HL-60/S4 treated with retinoic acid at 250 ng/mL for 4 days and 3 days (cell line): ENCODE results near the gene YOD1.

Source experiments
- in situ Hi-C: fragments of 300-500 bp; cut with MboI; formaldehyde crosslinking; loops from 2 replicates; pipeline ENCODE4 v1.7.0; 2022; ENCODE audit warnings: low sequenced_read_pairs

The YOD1 gene

GRCh38 chr1:207013321-207014085 is 37.5 kb downstream of the YOD1 start:
- in situ Hi-C loops = no loop called here

- in situ Hi-C loops = no loop called here
Observed at GRCh38 chr1:207010726-207011125, 40.3 kb downstream of the YOD1 start.

- in situ Hi-C loops = no loop called here
Observed at GRCh38 chr1:207009945-207010344, 41.1 kb downstream of the YOD1 start.

- in situ Hi-C loops = no loop called here
Observed at GRCh38 chr1:207009182-207009850, 41.7 kb downstream of the YOD1 start.

- in situ Hi-C loops = no loop called here
Observed at GRCh38 chr1:207007352-207008033, 43.5 kb downstream of the YOD1 start.

- in situ Hi-C loops = no loop called here
Observed at GRCh38 chr1:207006914-207007313, 44.1 kb downstream of the YOD1 start.

- in situ Hi-C loops = no loop called here
Observed at GRCh38 chr1:207006083-207006482, 44.9 kb downstream of the YOD1 start.

- in situ Hi-C loops = no loop called here
Observed at GRCh38 chr1:207004931-207005830, 45.8 kb downstream of the YOD1 start.

GRCh38 chr1:207003210-207003609 is 47.8 kb downstream of the YOD1 start:
- in situ Hi-C loops = no loop called here

GRCh38 chr1:207002724-207003146 is 48.3 kb downstream of the YOD1 start:
- in situ Hi-C loops = no loop called here

GRCh38 chr1:207001492-207002245 is 49.3 kb downstream of the YOD1 start:
- in situ Hi-C loops = no loop called here

GRCh38 chr1:207000651-207001291 is 50.2 kb downstream of the YOD1 start:
- in situ Hi-C loops = no loop called here

- in situ Hi-C loops = no loop called here
Observed at GRCh38 chr1:206998816-206999215, 52.2 kb downstream of the YOD1 start.
